Activated naive CD4-positive, alpha-beta T cell treated with Interleukin-2 at 50 U/mL for 16 hours (primary cell): ENCODE results near the gene LGALS3.

Experiments
- DNase-seq: peaks from one replicate; pipeline ENCODE4 v3.0.0-alpha.2; 2020

The LGALS3 gene

DNA sequence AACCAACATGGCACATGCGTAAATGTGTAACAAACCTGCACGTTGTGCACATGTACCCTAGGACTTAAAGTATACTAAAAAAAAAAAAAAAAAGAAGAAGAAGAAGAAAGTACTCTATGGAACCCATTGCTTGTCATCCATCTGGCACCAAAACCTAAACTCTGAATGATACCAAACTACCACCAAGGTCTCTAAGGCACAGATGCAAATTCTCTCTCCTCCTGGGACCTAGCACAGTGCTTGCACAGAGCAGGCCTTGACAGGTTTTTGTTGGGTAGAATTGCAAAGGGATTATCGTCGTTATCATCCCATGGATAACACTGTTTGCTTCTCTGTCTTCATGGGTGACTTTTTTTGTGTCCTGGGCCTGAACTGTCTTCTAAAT is 13.2 kb upstream of the LGALS3 start:
- DNase-seq: no peak

- DNase-seq: no peak
Observed at GRCh38 chr14:55116246-55117030, 12.6 kb upstream of the LGALS3 start.

- no peak for DNase-seq
Observed at GRCh38 chr14:55117803-55118441, 11.1 kb upstream of the LGALS3 start.

DNA sequence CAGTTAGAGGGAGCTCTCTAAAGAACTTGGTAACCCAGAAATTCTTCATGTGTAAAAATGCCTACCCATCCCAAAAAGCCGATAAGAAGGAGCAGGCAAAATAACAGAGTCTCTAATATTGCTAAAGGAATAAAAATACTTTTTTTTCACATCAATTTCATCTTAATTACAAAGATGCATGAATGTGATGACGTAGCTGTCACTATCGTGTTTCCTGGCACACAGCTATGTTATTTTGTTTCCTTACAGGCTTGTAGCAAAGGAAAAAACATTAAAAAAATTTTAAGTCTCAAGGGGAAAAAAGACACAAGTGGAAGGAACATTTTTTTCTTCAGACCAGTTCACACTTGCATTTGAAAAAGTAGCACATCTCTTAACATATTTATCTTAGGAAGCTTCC is 10.3 kb upstream of the LGALS3 start:
- no peak for DNase-seq

- DNase-seq: no peak
Observed at GRCh38 chr14:55120571-55121495, 8.2 kb upstream of the LGALS3 start.

DNA sequence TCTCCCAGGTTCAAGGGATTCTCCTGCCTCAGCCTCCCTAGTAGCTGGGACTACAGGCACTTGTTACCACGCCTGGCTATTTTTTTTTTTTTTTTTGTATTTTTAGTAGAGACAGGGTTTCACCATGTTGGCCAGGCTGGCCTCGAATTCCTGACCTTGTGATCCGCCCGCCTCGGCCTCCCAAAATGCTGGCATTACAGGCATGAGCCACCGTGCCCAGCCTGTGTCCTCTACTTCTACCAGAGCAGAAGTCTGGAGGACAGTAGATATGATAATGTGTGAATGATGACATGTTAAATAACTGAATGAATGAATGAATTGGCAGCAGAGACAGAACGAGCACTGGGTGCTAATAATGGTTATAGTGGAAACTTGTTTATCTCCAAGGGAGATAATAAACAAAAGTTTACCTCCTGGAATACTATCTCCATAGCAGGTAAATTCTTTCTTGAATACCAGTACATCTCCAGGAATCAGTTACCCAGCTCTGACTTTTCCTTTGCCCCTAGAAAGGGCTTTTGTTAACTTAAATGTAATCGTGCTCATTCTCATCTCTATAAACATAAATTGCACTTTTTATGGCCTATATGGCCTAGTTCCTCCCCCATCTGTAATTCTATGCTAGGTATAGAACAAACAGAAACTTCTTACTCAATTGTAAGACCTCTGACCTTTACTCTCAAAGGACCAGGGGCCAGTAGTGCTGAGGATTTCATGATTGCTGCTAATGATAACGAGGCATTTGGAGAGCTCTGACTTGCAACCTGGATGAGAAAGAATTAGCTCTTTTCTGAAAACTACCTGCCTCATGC is 7.2 kb upstream of the LGALS3 start:
- no peak for DNase-seq

GRCh38 chr14:55122440-55122986 is 6.5 kb upstream of the LGALS3 start:
- DNase-seq: no peak

DNA sequence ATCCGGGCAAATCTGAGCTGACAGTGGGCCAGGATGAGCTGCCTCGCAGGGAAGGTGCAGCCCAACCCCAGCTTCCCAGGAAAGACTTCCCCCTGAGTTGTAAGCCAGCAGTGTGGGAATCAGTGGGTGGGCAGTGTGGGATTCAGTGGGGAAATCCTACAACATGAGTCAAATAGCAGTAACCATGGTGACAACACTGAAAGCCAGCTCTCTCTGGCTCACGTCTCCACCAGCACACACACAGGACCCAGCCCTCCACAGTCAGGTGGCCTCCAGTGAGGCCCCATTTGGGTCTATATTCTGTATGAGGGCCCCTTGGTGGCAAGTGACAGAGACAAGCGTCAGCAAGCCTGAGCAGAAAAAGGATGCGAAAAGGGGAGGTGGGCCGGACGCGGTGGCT is 6.0 kb upstream of the LGALS3 start:
- no peak for DNase-seq

GRCh38 chr14:55123852-55124639 is 5.0 kb upstream of the LGALS3 start:
- no peak for DNase-seq

GRCh38 chr14:55124774-55125386 is 4.2 kb upstream of the LGALS3 start:
- no peak for DNase-seq

DNA sequence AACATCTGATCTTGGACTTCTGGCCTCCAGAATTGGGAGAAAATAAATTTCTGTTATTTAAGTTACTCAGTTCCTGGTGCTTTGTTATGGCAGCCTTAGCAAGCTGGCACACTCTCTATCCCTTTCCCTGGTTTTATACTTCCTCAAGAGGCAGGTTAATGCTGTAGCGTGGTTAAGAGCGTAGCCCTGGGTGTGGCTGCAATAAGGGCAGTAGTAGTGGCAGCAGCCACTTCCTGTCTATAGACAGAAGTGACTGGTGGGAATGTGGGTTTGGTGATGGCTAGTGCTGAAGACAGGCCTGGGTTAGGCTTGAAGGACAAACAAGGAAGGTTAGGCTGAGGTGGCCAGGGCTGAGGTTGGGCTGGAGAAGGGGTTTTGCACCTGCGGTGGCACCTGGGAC is 3.6 kb upstream of the LGALS3 start:
- DNase-seq: no peak

DNA sequence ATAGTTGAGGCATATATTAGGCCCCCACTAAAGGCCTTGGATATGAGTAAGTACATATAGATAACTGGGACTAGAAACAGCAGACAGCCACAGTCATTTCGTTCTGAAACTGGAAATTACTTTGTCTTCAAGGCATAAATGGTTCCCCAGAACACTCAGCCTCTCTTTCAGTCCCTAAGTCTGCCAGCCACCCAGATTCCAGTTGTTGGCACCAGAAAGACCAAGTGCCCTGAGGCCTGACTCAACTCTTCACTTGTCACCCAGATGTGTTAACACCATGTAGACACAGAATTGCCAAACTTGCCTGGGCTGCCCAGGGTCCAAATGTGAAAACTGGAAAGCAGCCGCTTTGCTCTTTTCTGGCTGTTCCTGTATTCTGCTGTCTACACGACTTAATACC is 3.0 kb upstream of the LGALS3 start:
- DNase-seq: no peak

DNA sequence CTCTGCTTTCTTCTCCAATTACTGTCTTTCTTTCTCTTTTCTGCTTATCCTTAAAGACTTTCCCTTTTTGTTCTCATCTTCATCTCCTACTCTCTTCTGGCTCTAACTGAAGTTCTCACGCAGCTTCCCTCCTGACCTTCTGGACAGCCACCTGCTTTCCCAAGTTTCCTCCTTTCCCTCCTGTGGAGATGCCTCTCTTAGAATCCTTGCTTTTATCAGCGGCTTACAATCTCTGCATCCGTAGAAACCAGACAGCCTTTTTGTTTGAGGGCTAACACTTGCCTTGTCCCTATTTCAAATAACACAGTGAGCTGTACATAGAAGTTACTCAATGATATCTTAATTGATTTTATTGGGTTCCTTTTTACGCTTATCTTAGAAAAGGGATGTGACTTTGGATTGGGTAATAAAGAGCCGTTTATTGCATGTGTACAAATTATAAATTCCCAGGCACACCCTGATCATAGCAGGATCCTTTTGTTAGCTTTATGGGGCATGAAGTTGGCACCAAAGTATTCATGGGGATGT is 2.1 kb upstream of the LGALS3 start:
- no peak for DNase-seq

GRCh38 chr14:55127460-55127951 is 1.5 kb upstream of the LGALS3 start:
- DNase-seq: no peak

- no peak for DNase-seq
Observed at GRCh38 chr14:55128386-55129085, 516 bp upstream of the LGALS3 start.

GRCh38 chr14:55129428-55130195 is 560 bp downstream of the LGALS3 start:
- DNase-seq: peak; percentile 64

DNA sequence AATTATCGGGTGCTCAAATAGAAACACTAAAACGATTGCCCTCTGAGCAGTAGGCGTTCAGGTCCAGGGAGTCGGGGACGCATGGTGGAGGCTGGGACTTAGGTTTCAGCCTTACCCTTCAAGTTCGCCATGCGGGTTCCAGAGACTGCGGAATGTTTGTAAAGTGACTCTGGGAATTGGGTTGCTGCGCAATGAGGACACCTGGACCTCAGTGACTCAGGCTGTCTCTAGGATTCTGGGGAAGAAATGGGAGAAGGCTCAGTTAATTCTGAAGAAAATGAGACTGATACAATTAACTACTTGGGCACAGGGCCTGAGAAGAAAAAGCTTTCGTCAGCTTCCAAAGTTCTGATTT is 1.1 kb downstream of the LGALS3 start:
- DNase-seq: no peak

DNA sequence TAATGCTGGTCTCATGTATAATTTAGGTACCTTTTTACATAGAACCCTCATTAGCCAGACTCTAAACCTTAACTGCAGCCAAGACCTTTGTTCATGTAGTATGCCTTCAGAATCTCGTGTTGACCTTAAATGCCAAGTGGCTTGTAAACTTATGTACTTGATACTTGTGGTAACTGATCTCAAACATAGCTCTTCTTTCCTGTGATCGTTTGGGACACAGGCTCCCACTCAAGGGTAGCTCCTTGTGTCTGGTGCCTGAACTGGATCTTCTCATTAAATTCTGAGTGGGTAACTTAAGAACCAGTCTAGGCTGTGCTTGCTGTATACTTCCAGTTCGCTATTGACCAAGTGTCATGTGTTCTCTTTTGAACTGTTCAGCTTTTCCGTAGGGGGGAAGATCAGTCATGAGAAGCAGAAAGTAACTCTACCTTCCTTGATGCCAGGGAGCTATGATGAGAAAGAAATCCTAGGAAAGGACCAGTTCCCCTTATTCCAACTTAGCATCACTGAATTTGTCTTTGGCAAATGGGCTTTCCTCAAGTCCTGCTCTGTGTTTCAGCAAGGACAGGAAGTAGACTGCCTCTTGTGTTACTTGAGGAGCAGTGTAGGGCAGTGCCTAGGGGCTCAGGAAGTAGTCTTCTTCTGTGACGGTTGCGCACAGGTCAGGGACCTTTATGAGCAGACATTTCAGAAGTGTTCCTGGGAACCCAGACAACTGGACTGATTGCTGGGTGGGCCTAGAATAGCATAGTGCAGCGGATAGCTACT is 2.5 kb downstream of the LGALS3 start:
- DNase-seq: no peak

- no peak for DNase-seq
Observed at GRCh38 chr14:55133416-55133815, 4.4 kb downstream of the LGALS3 start.
